Suppressor macrophage (primary cell): ENCODE results near the gene CCNJ.

Source experiments
- DNase-seq, 4 experiments: peaks; one replicate each; pipeline ENCODE4 v3.0.0-alpha.2; 2020 to 2022

Gene CCNJ

GRCh38 chr10:96056787-96057186, 13.4 kb downstream of the CCNJ start:
- no peak for DNase-seq

- DNase-seq = no peak
Measured at GRCh38 chr10:96061232-96061631, 17.8 kb downstream of the CCNJ start.

GRCh38 chr10:96072674-96073073, 29.3 kb downstream of the CCNJ start:
- DNase-seq = no peak

GRCh38 chr10:96073722-96074121, 30.3 kb downstream of the CCNJ start:
- peak in 1 of 4 experiments; percentile 38 for DNase-seq

GRCh38 chr10:96074776-96075175, 31.4 kb downstream of the CCNJ start:
- peak in 2 of 4 experiments; percentile 23 to 68 for DNase-seq

GRCh38 chr10:96075977-96076376, 32.6 kb downstream of the CCNJ start:
- DNase-seq = no peak

GRCh38 chr10:96077156-96077555, 33.8 kb downstream of the CCNJ start:
- DNase-seq = no peak

- no peak for DNase-seq
Measured at GRCh38 chr10:96082153-96082552, 38.8 kb downstream of the CCNJ start.

GRCh38 chr10:96082748-96083147, 39.4 kb downstream of the CCNJ start:
- DNase-seq = no peak

- DNase-seq = peak in 1 of 4 experiments; percentile 15
Measured at GRCh38 chr10:96089116-96089515, 45.7 kb downstream of the CCNJ start.

- DNase-seq = peak; percentile 96 to 98 (median 97)
Measured at GRCh38 chr10:96089670-96090462, 46.5 kb downstream of the CCNJ start.

GRCh38 chr10:96090463-96090800, 47.0 kb downstream of the CCNJ start:
- peak in 1 of 4 experiments; percentile 8 for DNase-seq

- DNase-seq = no peak
Measured at GRCh38 chr10:96092999-96093767, 49.8 kb downstream of the CCNJ start.

- no peak for DNase-seq
Measured at GRCh38 chr10:96093948-96094347, 50.6 kb downstream of the CCNJ start.

- no peak for DNase-seq
Measured at GRCh38 chr10:96096958-96097357, 53.6 kb downstream of the CCNJ start.

- DNase-seq = no peak
Measured at GRCh38 chr10:96097865-96098264, 54.5 kb downstream of the CCNJ start.

- DNase-seq = no peak
Measured at GRCh38 chr10:96107623-96108038, 64.2 kb downstream of the CCNJ start.
